ENCODE measurements around the gene TNKS1BP1. TPM values are rescaled to one million over a fixed set of nuclear protein-coding genes. Genes with fewer than 3 reads are reported as not detected.

Gene TNKS1BP1
- total and polyA plus RNA-seq, 7 donors: 63.9 to 288 (median 80.1) TPM

DNA sequence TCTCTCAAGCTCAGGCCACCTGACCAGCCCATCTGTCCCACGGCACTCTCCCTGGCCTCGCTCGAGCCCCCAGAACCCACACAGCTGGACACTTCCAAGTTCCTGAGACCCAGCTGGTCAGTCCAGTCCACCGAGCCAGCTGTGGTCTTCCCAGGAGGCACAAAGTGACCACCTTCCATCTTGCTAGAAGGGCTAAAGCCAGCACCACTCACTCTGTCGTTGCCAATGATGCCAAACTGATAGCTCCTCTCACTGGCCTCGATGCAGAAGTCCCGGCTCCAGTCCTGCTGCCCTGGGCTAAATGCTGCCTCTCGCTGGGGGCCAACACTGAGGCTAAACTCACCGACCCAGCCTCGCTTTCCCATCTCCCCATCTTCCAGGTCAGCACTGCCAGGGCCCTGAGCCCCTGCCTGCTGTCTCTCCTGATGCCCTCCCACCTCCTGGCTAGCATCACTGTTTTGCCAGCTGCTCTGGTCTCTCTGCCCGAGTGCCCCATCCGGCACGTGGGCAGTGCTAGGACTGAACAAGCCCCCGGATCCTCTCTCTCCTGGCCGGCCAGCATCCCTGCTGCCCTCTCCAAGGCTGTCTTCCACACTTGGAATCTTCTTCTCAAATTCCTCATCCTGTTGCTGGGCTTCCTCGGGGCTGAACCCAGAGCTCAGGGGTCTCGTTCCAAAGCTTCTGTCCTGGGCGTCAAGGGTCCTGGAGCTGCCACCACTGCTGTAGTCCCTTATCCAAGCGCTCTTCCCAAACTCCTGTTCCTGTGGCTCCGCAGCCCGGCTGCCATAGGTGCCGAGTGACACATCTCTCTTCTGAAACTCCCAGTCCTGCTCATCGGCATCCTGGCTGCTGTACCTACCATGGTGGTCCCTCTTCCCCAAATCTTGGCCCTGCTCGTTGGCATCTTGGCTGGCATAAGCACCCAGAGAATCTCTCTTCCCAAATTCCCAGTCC is 15.4 kb downstream of the TNKS1BP1 start:
- DNase-seq (peak in 1 of 2 donors; percentile 51), ATAC-seq (no peak)
- H3K36me3 ChIP-seq (ENCODE audit: insufficient read depth in 1 of 2, low read depth in 1 of 2): peaks cover 0 to 47% of the 10 kb centered on the region in 2 donors
- H3K27me3 ChIP-seq (ENCODE audit: insufficient read depth in 3 of 3, low read length in 2 of 3): no peaks in the 10 kb centered on the region
- peak overlapping the region; percentile 68 for H3K4me3 ChIP-seq
- H3K4me1 ChIP-seq: peaks cover 65% of the 10 kb centered on the region
- H3K27ac ChIP-seq: peak overlapping the region; percentile 92
- intact Hi-C loops (cut with DNase I): no loop called here
- 54 to 73% (median 63%) methylated on average over 24 of the region's 24 CpGs for WGBS, 3 donors
- TF ChIP-seq, protein P1, sequence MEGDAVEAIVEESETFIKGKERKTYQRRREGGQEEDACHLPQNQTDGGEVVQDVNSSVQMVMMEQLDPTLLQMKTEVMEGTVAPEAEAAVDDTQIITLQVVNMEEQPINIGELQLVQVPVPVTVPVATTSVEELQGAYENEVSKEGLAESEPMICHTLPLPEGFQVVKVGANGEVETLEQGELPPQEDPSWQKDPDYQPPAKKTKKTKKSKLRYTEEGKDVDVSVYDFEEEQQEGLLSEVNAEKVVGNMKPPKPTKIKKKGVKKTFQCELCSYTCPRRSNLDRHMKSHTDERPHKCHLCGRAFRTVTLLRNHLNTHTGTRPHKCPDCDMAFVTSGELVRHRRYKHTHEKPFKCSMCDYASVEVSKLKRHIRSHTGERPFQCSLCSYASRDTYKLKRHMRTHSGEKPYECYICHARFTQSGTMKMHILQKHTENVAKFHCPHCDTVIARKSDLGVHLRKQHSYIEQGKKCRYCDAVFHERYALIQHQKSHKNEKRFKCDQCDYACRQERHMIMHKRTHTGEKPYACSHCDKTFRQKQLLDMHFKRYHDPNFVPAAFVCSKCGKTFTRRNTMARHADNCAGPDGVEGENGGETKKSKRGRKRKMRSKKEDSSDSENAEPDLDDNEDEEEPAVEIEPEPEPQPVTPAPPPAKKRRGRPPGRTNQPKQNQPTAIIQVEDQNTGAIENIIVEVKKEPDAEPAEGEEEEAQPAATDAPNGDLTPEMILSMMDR (IDR thresholded peaks at IDR 0.05): no peak
- no peaks in the 10 kb centered on the region for H3K9me3 ChIP-seq

DNA sequence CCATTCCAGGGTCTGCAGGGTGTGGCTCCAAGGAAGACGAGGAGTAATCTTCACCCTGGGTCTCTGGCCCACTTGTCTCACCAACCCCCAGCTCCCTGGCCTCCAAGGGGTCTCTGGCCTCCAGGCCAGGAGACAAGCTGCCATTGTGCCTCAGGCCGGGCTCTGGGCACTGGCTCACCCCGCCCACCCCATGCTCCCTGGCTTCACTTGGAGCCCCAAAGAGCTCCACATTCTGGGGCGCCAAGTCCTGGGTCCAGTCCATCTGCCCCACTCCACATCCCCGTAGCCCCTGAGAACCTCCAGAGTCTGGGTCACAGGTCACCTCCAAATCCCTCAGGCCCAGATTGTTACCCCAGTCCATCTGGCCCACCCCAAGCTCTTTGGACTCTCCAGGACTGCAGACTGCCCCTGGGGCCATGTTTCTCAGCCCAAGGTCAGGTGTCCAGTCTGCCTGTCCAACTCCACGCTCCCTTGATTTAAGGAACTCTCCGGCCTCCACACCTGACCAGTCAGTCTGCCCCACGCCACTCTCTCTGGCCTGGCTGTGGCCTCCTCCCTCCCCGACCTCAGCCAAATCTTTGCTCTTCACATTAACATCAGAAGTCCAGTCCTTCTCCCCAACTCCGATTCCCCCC is 16.2 kb downstream of the TNKS1BP1 start:
- TF ChIP-seq, protein P1 (IDR thresholded peaks at IDR 0.05): no peak
- ATAC-seq (no peak), DNase-seq (peak in 1 of 2 donors; percentile 50)
- Histone ChIP-seq H3K27ac (peak overlapping the region; percentile 92), H3K36me3 (ENCODE audit: insufficient read depth in 1 of 2, low read depth in 1 of 2) (peaks cover 0 to 39% of the 10 kb centered on the region in 2 donors), H3K4me1 (peaks cover 65% of the 10 kb centered on the region), H3K4me3 (peak overlapping the region; percentile 68), H3K9me3 (no peaks in the 10 kb centered on the region), H3K27me3 (ENCODE audit: insufficient read depth in 3 of 3, low read length in 2 of 3) (no peaks in the 10 kb centered on the region)
- intact Hi-C loops (cut with DNase I): no loop called here
- WGBS, 3 donors: 72 to 86% (median 75%) methylated on average over 9 to 10 of the region's 10 CpGs

DNA sequence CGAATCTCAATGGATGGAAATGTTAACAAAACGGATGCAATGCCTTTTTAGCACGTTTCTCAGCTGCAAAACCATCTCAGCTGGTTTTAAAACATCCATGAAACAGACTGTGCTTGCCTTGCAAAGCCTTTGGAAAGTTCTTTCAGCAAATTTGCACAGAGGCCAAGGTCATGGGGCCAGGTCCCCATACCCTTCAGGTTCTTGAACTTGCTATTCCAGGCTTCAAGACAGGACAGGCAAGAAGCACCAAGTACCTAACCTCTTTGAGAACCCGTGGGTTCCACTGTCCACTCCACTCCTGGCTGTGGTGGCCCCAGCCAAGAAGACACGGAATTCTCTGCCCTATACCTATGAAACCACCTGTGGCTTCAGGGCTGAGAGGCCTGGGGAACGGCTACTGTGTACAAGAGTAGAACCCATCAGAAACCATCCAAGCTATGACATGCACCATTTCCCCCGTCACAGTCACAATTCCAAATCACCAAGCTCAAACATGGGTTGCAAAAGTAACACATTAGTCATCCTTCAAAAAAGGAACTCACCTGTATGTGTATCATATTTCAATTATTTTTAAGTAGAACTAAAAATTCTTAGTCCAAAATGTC is 17.0 kb downstream of the TNKS1BP1 start:
- Histone ChIP-seq H3K4me3 (peak overlapping the region; percentile 68), H3K27me3 (ENCODE audit: insufficient read depth in 3 of 3, low read length in 2 of 3) (no peaks in the 10 kb centered on the region), H3K36me3 (ENCODE audit: insufficient read depth in 1 of 2, low read depth in 1 of 2) (peaks cover 0 to 39% of the 10 kb centered on the region in 2 donors), H3K27ac (peak overlapping the region; percentile 92), H3K4me1 (peaks cover 65% of the 10 kb centered on the region), H3K9me3 (no peaks in the 10 kb centered on the region)
- DNase-seq: peak in 1 of 2 donors; percentile 53
- 48 to 65% (median 59%) methylated on average over 7 of the region's 7 CpGs for WGBS, 3 donors
- TF ChIP-seq, protein P1 (IDR thresholded peaks at IDR 0.05): no peak
- intact Hi-C loops (cut with DNase I): no loop called here
- no peak for ATAC-seq

DNA sequence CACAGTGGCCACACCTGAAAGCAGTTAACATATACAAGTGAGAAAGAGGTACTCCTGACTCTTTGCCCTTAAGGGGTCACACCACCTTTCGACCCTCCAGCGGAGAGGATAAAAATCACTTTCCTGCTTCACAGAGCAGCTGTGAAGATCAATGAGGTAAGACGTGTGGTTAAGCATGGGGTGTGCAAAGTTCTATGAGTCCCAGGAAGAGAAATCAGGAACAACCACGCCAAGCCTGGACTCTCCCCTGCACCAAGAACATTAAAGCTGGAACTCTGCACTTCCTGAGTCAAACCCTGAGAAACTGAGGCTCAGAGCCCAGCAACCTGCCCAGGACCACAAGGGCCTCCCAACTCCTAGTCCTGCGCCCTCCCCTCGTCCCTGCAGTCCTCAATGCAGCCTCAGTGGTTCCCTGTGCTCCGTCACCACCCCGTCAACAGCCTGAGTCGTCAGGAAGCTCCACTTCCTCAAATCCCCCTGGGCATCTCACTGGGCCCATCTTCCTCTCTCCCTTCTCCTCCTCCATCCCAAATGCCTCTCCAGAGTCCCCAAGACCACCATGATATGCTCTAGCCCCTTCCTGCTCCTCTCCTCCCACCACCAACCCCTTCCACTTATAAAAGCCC is 17.7 kb downstream of the TNKS1BP1 start:
- TF ChIP-seq, protein P1 (IDR thresholded peaks at IDR 0.05): no peak
- Histone ChIP-seq H3K36me3 (ENCODE audit: insufficient read depth in 1 of 2, low read depth in 1 of 2) (peaks cover 6 to 39% of the 10 kb centered on the region in 2 donors), H3K9me3 (no peaks in the 10 kb centered on the region), H3K27me3 (ENCODE audit: insufficient read depth in 3 of 3, low read length in 2 of 3) (no peaks in the 10 kb centered on the region), H3K4me3 (peak overlapping the region; percentile 68), H3K27ac (no peak overlapping the region), H3K4me1 (peaks cover 58% of the 10 kb centered on the region)
- DNase-seq (peak in 1 of 2 donors; percentile 55), ATAC-seq (no peak)
- intact Hi-C loops (cut with DNase I): no loop called here
- WGBS, 3 donors: 53 to 68% (median 67%) methylated on average over 9 of the region's 9 CpGs
